Esophagus muscularis mucosa (tissue), 4 donors: ENCODE data around the gene USP32. TPM values are rescaled to one million over a fixed set of nuclear protein-coding genes. Genes with fewer than 3 reads are reported as not detected.

Experiments
- DNase-seq: peaks from one replicate; pipeline ENCODE4 v3.0.0-alpha.2; 2017; ENCODE audit errors: extremely low spot score
- H3K27ac ChIP-seq, 4 donors: fragments of 200-600 bp; sonication (generic); replicated peaks in 1 of 4; 1 replicate in 3 of 4; 2 replicates in 1 of 4; pipeline ENCODE4 v1.5.1; 2016 to 2019; ENCODE audit warnings: mild to moderate bottlenecking in 1 of 4
- H3K27me3 ChIP-seq, 4 donors: fragments of 200-600 bp; sonication (generic); one replicate each; pipeline versions ENCODE4 v1.5.1 to v1.6.0; 2016 to 2019
- H3K36me3 ChIP-seq, 4 donors: fragments of 200-600 bp; sonication (generic); one replicate each; pipeline ENCODE4 v1.5.1; 2016 to 2019
- H3K4me1 ChIP-seq, 4 donors: fragments of 200-600 bp; sonication (generic); one replicate each; pipeline ENCODE4 v1.5.1; 2016 to 2019
- H3K4me3 ChIP-seq, 4 donors: fragments of 200-600 bp; sonication (generic); 1 replicate in 2 of 4; 2 replicates in 2 of 4; pipeline ENCODE4 v1.5.1; 2016 to 2019; ENCODE audit warnings: mild to moderate bottlenecking in 4 of 4, moderate library complexity in 1 of 4
- H3K9me3 ChIP-seq, 4 donors: fragments of 200-600 bp; sonication (generic); 1 replicate in 3 of 4; 2 replicates in 1 of 4; pipeline ENCODE4 v1.5.1; 2016 to 2019
- EP300 ChIP-seq: sonication (generic); formaldehyde crosslinking; IDR thresholded peaks from one replicate; pipeline ENCODE4 v1.6.1; 2017; ENCODE audit warnings: antibody characterized with exemption
- POLR2A ChIP-seq: fragments of 450-650 bp; IDR thresholded peaks from one replicate; pipeline ENCODE4 v1.6.1; 2017; ENCODE audit warnings: antibody characterized with exemption, moderate library complexity, mild to moderate bottlenecking, low read depth
- POLR2AphosphoS5 ChIP-seq, 2 donors: sonication (generic); formaldehyde crosslinking; IDR thresholded peaks; one replicate each; pipeline ENCODE4 v1.6.1; 2017; ENCODE audit warnings: antibody characterized with exemption in 2 of 2
- WGBS: methylation state at CpG from one replicate; pipeline ENCODE4 v1.1.5; 2018; 5-methylcytosine and 5-hydroxymethylcytosine counted together
- intact Hi-C: fragments of 100-400 bp; cut with DNase I; formaldehyde crosslinking; loops from one replicate; pipeline ENCODE4 v1.15.1; 2023
- total RNA-seq, 4 donors: library from RNA; depleted of rRNA; stranded (reverse); fragments of >200 nt; gene quantifications; one replicate each; pipeline versions ENCODE4 v1.1.0 to v1.2.1, GENCODE V29; 2016
- TF ChIP-seq, protein P1 (sequence below), 3 experiments: fragments of 200-600 bp in 2 of 3; fragments of 450-650 bp in 1 of 3; sonication (generic) in 2 of 3; IDR thresholded peaks; one replicate each; pipeline ENCODE4 v1.5.1; 2017 to 2019; ENCODE audit warnings: antibody characterized with exemption in 3 of 3, mild to moderate bottlenecking in 2 of 3, moderate library complexity in 1 of 3

The USP32 gene
- total RNA-seq, 4 donors from 2014 or later, result 42.3 to 65.8 (median 47.9) TPM

DNA sequence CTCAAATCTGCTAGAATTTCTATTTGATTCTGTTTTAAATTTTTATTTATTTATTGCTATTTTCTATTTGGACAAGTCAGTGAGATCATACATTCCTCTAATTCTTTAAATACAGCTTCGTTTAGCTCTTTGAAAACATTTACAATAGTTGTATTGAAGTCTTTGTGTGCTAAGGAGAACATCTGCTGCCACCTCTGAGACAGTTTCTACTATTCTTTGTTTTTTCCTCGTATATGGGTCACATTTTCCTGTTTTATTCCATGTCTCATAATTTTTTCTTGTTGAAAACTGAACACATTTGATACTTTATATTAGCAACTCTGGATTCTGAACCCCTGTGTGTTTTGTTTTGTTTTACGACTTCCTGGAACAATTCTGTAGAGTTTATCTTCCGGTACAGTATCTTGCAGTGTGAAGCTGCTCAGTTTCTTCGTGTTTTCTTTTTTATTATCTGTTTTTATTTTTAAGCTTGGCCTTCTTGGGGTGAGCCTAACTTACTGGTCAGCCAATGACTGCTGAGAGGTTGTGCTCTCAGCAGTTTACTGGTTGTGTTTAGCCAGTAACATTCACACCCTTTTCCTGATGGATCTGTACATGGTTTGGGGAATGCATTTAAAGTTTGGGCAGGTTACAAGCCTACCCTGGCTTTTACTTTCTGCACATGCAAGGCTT, 143.2 kb downstream of the USP32 start:
- intact Hi-C loops, result no loop called here
- DNase-seq, result no peak
- TF ChIP-seq EP300, result no peak
- no peak for TF ChIP-seq POLR2AphosphoS5 (IDR thresholded peaks at IDR 0.05)
- no peak for TF ChIP-seq POLR2A
- TF ChIP-seq, protein P1, sequence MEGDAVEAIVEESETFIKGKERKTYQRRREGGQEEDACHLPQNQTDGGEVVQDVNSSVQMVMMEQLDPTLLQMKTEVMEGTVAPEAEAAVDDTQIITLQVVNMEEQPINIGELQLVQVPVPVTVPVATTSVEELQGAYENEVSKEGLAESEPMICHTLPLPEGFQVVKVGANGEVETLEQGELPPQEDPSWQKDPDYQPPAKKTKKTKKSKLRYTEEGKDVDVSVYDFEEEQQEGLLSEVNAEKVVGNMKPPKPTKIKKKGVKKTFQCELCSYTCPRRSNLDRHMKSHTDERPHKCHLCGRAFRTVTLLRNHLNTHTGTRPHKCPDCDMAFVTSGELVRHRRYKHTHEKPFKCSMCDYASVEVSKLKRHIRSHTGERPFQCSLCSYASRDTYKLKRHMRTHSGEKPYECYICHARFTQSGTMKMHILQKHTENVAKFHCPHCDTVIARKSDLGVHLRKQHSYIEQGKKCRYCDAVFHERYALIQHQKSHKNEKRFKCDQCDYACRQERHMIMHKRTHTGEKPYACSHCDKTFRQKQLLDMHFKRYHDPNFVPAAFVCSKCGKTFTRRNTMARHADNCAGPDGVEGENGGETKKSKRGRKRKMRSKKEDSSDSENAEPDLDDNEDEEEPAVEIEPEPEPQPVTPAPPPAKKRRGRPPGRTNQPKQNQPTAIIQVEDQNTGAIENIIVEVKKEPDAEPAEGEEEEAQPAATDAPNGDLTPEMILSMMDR (IDR thresholded peaks at IDR 0.05), result no peak

DNA sequence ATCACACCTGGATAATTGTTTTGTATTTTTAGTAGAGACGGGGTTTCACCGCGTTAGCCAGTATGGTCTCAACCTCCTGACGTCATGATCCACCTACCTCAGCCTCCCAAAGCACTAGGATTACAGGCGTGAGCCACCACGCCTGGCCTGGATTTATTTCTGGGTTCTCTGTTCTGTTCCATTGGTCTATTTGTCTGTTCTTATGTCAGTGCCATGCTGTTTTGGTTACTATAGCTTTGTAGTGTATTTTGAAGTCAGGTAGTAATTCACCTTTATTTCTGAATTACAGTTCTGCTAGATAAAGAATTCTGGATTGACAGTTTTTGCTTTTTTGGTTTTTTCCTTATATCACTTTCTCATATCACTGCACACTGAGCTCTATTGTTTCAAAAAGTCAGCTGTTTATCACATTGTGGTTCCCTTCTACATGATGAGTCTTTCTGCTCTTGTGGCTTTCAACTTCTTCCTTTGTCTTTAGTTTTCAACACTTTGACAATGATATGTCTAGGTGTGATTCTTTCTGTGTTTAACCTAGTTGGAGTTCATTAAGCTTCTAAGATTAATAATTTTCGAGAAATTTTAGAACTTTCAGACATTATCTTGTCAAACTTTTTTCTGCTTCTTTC, 144.0 kb downstream of the USP32 start:
- H3K27me3 ChIP-seq, result no peaks in the 10 kb centered on the region
- H3K9me3 ChIP-seq, result no peaks in the 10 kb centered on the region
- WGBS, result 97% methylated on average over 7 of the region's 7 CpGs
- peaks cover 0 to 27% (median 10%) of the 10 kb centered on the region in 4 donors for H3K36me3 ChIP-seq
- intact Hi-C loops, result no loop called here
- no peak for DNase-seq
- TF ChIP-seq EP300, result no peak
- no peak for TF ChIP-seq POLR2A
- TF ChIP-seq, protein P1 (IDR thresholded peaks at IDR 0.05), result no peak
- TF ChIP-seq POLR2AphosphoS5 (IDR thresholded peaks at IDR 0.05), result no peak
- no peak overlapping the region for H3K4me3 ChIP-seq
- no peaks in the 10 kb centered on the region for H3K4me1 ChIP-seq
- H3K27ac ChIP-seq, result no peak overlapping the region

More for the DNA sequence above, 143.2 kb downstream of the USP32 start:
- H3K9me3 ChIP-seq, result no peaks in the 10 kb centered on the region
- H3K27me3 ChIP-seq, result no peaks in the 10 kb centered on the region
- H3K36me3 ChIP-seq, result peaks cover 0 to 35% (median 15%) of the 10 kb centered on the region in 4 donors
- no peaks in the 10 kb centered on the region for H3K4me1 ChIP-seq
- WGBS, result 79% methylated on average over 5 of the region's 5 CpGs
- H3K27ac ChIP-seq, result no peak overlapping the region
- H3K4me3 ChIP-seq, result no peak overlapping the region

DNA sequence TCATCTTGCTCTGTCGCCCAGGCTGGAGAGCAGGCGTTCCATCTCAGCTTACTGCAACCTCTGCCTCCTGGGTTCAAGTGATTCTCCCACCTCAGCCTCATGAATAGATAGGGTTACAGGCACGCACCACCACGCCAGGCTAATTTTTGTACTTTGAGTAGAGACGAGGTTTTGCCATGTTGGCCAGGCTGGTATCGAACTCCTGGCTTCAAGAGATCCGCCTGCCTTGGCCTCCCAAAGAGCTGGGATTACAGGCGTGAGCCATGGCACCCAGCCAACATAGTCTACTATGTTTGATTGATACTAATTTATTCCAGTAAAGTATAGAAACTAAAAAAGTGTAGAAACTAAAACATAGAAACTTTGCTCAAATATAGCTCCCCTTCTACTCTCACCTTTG, 147.3 kb downstream of the USP32 start:
- intact Hi-C loops, result no loop called here
- Histone ChIP-seq H3K4me1 (no peaks in the 10 kb centered on the region), H3K36me3 (peaks cover 0 to 15% (median 5%) of the 10 kb centered on the region in 4 donors), H3K27me3 (no peaks in the 10 kb centered on the region), H3K4me3 (no peak overlapping the region), H3K27ac (no peak overlapping the region), H3K9me3 (no peaks in the 10 kb centered on the region)
- no peak for TF ChIP-seq POLR2A
- no peak for TF ChIP-seq POLR2AphosphoS5 (IDR thresholded peaks at IDR 0.05)
- TF ChIP-seq, protein P1 (IDR thresholded peaks at IDR 0.05), result no peak
- no peak for TF ChIP-seq EP300
- 92% methylated on average over 8 of the region's 8 CpGs for WGBS
- no peak for DNase-seq

DNA sequence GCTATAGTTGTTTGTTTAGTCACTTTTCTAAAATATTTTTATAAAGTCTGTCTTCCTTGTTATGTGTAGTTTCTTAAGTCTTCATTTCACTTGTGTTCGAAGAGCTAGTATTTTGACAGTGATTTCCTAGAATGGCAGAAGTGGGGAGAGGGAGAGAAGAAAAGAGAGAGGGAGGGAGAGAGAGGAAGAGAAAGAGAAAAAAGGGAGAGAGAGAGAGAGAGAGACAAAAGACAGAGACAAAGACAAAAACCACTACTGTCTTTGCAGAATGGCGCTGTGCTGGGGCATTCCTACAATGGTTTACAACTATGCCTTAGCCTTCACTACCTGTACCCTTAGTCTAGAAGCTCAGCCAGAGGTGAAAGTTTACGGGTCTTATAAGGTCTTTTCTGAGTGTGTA, 151.6 kb downstream of the USP32 start:
- DNase-seq, result no peak
- no peak overlapping the region for H3K27ac ChIP-seq
- no peaks in the 10 kb centered on the region for H3K27me3 ChIP-seq
- no peaks in the 10 kb centered on the region for H3K9me3 ChIP-seq
- H3K4me3 ChIP-seq, result no peak overlapping the region
- TF ChIP-seq POLR2A (no peak), POLR2AphosphoS5 (IDR thresholded peaks at IDR 0.05) (no peak), EP300 (no peak)
- TF ChIP-seq, protein P1 (IDR thresholded peaks at IDR 0.05), result no peak
- peaks cover 7 to 18% (median 9%) of the 10 kb centered on the region in 4 donors for H3K36me3 ChIP-seq
- WGBS, result 96% methylated on average over 3 of the region's 3 CpGs
- H3K4me1 ChIP-seq, result no peaks in the 10 kb centered on the region
- intact Hi-C loops, result no loop called here
